ENCODE results near the gene MRPL3. TPM values are rescaled to one million over a fixed set of nuclear protein-coding genes. Genes with fewer than 3 reads are reported as not detected.

MRPL3 gene
- total and polyA plus RNA-seq, 11 donors, result 50.3 to 137 (median 51.9) TPM

- no peak for DNase-seq
- TF ChIP-seq CTCF (IDR thresholded peaks at IDR 0.05), result no peak
- no peak for TF ChIP-seq POLR2A (IDR thresholded peaks at IDR 0.05)
- Histone ChIP-seq H3K36me3 (no peaks in the 10 kb centered on the region), H3K9me3 (peaks cover 0 to 4% (median 0%) of the 10 kb centered on the region in 12 donors), H3K27me3 (no peaks in the 10 kb centered on the region), H3K4me3 (no peak overlapping the region), H3K27ac (no peak overlapping the region), H3K4me1 (peaks cover 0 to 12% (median 3%) of the 10 kb centered on the region in 12 donors)
- intact Hi-C loops (cut with DNase I), result loop anchor here in 2 of 10 donors (10.0 kb wide), 3 partner anchors 254 to 494 kb away; partner anchors contain the start of gene CPNE4 (in 1 of the 2)
- 80 to 85% (median 81%) methylated on average over 1 of the region's 1 CpG for WGBS, 4 donors
- no peak for ATAC-seq
Measured at GRCh38 chr3:131541288-131541687, 38.5 kb upstream of the MRPL3 start.

- H3K4me1 ChIP-seq, result peaks cover 0 to 12% (median 3%) of the 10 kb centered on the region in 12 donors
- TF ChIP-seq POLR2A (IDR thresholded peaks at IDR 0.05) (no peak), CTCF (IDR thresholded peaks at IDR 0.05) (no peak)
- H3K27ac ChIP-seq, result no peak overlapping the region
- no peaks in the 10 kb centered on the region for H3K36me3 ChIP-seq
- DNase-seq (no peak), ATAC-seq (no peak)
- H3K9me3 ChIP-seq, result peaks cover 0 to 4% (median 0%) of the 10 kb centered on the region in 12 donors
- no peaks in the 10 kb centered on the region for H3K27me3 ChIP-seq
- H3K4me3 ChIP-seq, result no peak overlapping the region
- intact Hi-C loops (cut with DNase I), result loop anchor here in 2 of 10 donors (10.0 kb wide), 3 partner anchors 254 to 494 kb away; partner anchors contain the start of gene CPNE4 (in 1 of the 2)
- WGBS, 4 donors, result 74 to 83% (median 77%) methylated on average over 2 of the region's 2 CpGs
Measured at GRCh38 chr3:131540821-131541220, 38.0 kb upstream of the MRPL3 start.

- no peak for ATAC-seq
Measured at GRCh38 chr3:131540143-131540542, 37.4 kb upstream of the MRPL3 start.

GRCh38 chr3:131538968-131539367 is 36.2 kb upstream of the MRPL3 start:
- Histone ChIP-seq H3K27ac (no peak overlapping the region), H3K4me3 (no peak overlapping the region), H3K27me3 (no peaks in the 10 kb centered on the region), H3K9me3 (peaks cover 0 to 4% (median 0%) of the 10 kb centered on the region in 12 donors), H3K4me1 (peaks cover 0 to 10% (median under 1%) of the 10 kb centered on the region in 12 donors), H3K36me3 (no peaks in the 10 kb centered on the region)
- TF ChIP-seq POLR2A (IDR thresholded peaks at IDR 0.05), result no peak
- TF ChIP-seq CTCF (IDR thresholded peaks at IDR 0.05), result no peak
- intact Hi-C loops (cut with DNase I), result loop anchor here in 1 of 10 donors (10.0 kb wide), 1 partner anchor 496 kb away; the partner anchor contains the start of gene CPNE4
- no peak for ATAC-seq
- no peak for DNase-seq
- 91 to 96% (median 95%) methylated on average over 1 of the region's 1 CpG for WGBS, 4 donors

More at GRCh38 chr3:131540143-131540542, 37.4 kb upstream of the MRPL3 start:
- TF ChIP-seq POLR2A (IDR thresholded peaks at IDR 0.05) (no peak), CTCF (IDR thresholded peaks at IDR 0.05) (no peak)
- no peak overlapping the region for H3K4me3 ChIP-seq
- H3K36me3 ChIP-seq, result no peaks in the 10 kb centered on the region
- peaks cover 0 to 12% (median 3%) of the 10 kb centered on the region in 12 donors for H3K4me1 ChIP-seq
- H3K27ac ChIP-seq, result no peak overlapping the region
- peaks cover 0 to 4% (median 0%) of the 10 kb centered on the region in 12 donors for H3K9me3 ChIP-seq
- no peak for DNase-seq
- intact Hi-C loops (cut with DNase I), result loop anchor here in 2 of 10 donors (10.0 kb wide), 3 partner anchors 255 to 495 kb away; partner anchors contain the start of gene CPNE4 (in 1 of the 2)
- H3K27me3 ChIP-seq, result no peaks in the 10 kb centered on the region

Data from heart left ventricle (tissue), 16 donors.